Keratinocyte (primary cell): ENCODE data around the gene FBXL5. TPM values are rescaled to one million over a fixed set of nuclear protein-coding genes. Genes with fewer than 3 reads are reported as not detected.

Source experiments
- DNase-seq: peaks from one replicate; pipeline ENCODE4 v3.0.0-alpha.2; 2011; ENCODE audit warnings: low read depth, missing footprints, low spot score
- FAIRE-seq: peaks from 2 replicates; lab custom pipeline; 2011; peaks lifted over from hg19 to GRCh38; lab: Jason Lieb, UNC
- H2AFZ ChIP-seq: 2 replicates; pipeline ENCODE4 v1.6.0; 2012; ENCODE audit warnings: low read length, control low read depth, inconsistent platforms; ENCODE audit not compliant: control insufficient read depth
- H3K27ac ChIP-seq: 2 replicates; pipeline ENCODE4 v1.5.1; 2011; ENCODE audit warnings: low read length; ENCODE audit not compliant: control insufficient read depth, insufficient read depth
- H3K27me3 ChIP-seq: 3 replicates; pipeline ENCODE4 v1.6.0; 2011; ENCODE audit warnings: low read length; ENCODE audit not compliant: control insufficient read depth, insufficient read depth; ENCODE audit errors: extremely low read depth
- H3K36me3 ChIP-seq, 2 experiments: 2 replicates in 1 of 2; 3 replicates in 1 of 2; pipeline ENCODE4 v1.5.1; 2011; ENCODE audit warnings: low read length in 2 of 2, mild to moderate bottlenecking in 1 of 2; ENCODE audit not compliant: control insufficient read depth in 2 of 2, insufficient read depth in 2 of 2; ENCODE audit errors: extremely low read depth in 1 of 2
- H3K4me1 ChIP-seq: 3 replicates; pipeline ENCODE4 v1.5.1; 2011; ENCODE audit warnings: low read length; ENCODE audit not compliant: control insufficient read depth, insufficient read depth; ENCODE audit errors: extremely low read depth
- H3K4me2 ChIP-seq: 3 replicates; pipeline ENCODE4 v1.6.0; 2011; ENCODE audit warnings: low read depth, low read length; ENCODE audit not compliant: control insufficient read depth, insufficient read depth; ENCODE audit errors: extremely low read depth
- H3K4me3 ChIP-seq, 3 experiments: fragments of 200-600 bp in 1 of 3; sonication (generic) in 1 of 3; 2 replicates in 2 of 3; 3 replicates in 1 of 3; pipeline ENCODE4 v1.5.1; 2011 to 2016; ENCODE audit warnings: low read length in 3 of 3, mild to moderate bottlenecking in 3 of 3, control low read depth in 2 of 3, inconsistent platforms in 1 of 3, low read depth in 1 of 3, mixed read lengths in 1 of 3, mixed run types in 1 of 3, moderate library complexity in 1 of 3; ENCODE audit not compliant: control insufficient read depth in 2 of 3, insufficient read depth in 2 of 3; ENCODE audit errors: extremely low read depth in 1 of 3
- H3K79me2 ChIP-seq: 2 replicates; pipeline ENCODE4 v1.6.0; 2012; ENCODE audit warnings: low read length; ENCODE audit not compliant: control insufficient read depth, insufficient read depth
- H3K9ac ChIP-seq: 3 replicates; pipeline ENCODE4 v1.6.0; 2011; ENCODE audit warnings: low read length; ENCODE audit not compliant: control insufficient read depth, insufficient read depth; ENCODE audit errors: extremely low read depth
- H3K9me1 ChIP-seq: 3 replicates; pipeline ENCODE4 v1.6.0; 2011; ENCODE audit warnings: low read length; ENCODE audit not compliant: control insufficient read depth, insufficient read depth; ENCODE audit errors: extremely low read depth
- H3K9me3 ChIP-seq: 2 replicates; pipeline ENCODE4 v1.5.1; 2012; ENCODE audit warnings: low read depth, low read length; ENCODE audit not compliant: control insufficient read depth
- H4K20me1 ChIP-seq: 3 replicates; pipeline ENCODE4 v1.6.0; 2011; ENCODE audit warnings: low read length; ENCODE audit not compliant: control insufficient read depth, insufficient read depth; ENCODE audit errors: extremely low read depth
- EZH2 ChIP-seq: IDR thresholded peaks from one replicate; pipeline ENCODE4 v1.6.1; 2012; ENCODE audit warnings: inconsistent platforms, mild to moderate bottlenecking, low read length, moderate library complexity
- dilution Hi-C: fragments of 300-500 bp; cut with MboI; formaldehyde crosslinking; loops from one replicate; pipeline ENCODE4 v1.7.0; 2020; ENCODE audit warnings: low sequenced_read_pairs; ENCODE audit not compliant: extremely low pct_ligation_motif_present
- polyA plus RNA-seq, 5 experiments: library from polyadenylated mRNA; depleted of rRNA in 3 of 5; stranded (reverse) in 3 of 5; stranded (forward) in 1 of 5; unstranded in 1 of 5; fragments of >200 nt; gene quantifications; 1 replicate in 1 of 5; 2 replicates in 3 of 5; 3 replicates in 1 of 5; pipeline versions ENCODE4 v1.2.1 to v1.2.3, GENCODE V29; 2011 to 2012; ENCODE audit warnings: missing spikeins in 2 of 5, low read depth in 1 of 5, low replicate concordance in 1 of 5
- TF ChIP-seq, protein P1 (sequence below), 3 experiments: IDR thresholded peaks in 1 of 3; conservative IDR thresholded peaks in 1 of 3; optimal IDR thresholded peaks in 1 of 3; 2 replicates in 2 of 3; 3 replicates in 1 of 3; pipeline versions ENCODE3 to v1.5.1; 2011; ENCODE audit warnings: low read length in 3 of 3, mild to moderate bottlenecking in 3 of 3, moderate library complexity in 2 of 3, control low read depth in 1 of 3, inconsistent platforms in 1 of 3; ENCODE audit not compliant: insufficient read depth in 2 of 3; ENCODE audit errors: extremely low read depth in 1 of 3

FBXL5 gene
- polyA plus RNA-seq, 1 donor (not counting 4 experiments of a cell fraction or from before 2014, with no cell fraction given), result 63.1 TPM

DNA sequence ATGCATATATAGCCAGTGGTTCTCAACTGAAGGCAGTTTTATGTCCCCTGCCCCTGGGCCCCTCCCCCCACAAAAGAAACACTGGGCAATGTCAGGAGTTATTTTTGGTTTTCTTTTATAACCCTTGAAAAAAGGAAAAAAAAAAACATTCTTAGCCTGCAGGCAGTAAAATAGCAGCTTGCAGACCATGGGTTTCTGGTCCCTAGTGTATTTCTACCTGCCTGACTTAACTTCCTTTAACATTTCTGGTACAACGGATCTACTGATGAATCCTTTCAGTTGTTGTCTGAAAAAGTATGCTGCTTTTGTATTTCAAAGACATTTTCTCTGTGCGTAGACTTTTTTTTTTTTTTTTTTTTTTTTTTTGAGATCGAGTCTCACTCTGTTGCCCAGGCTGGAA, 15.4 kb upstream of the FBXL5 start:
- H4K20me1 ChIP-seq, result no peaks in the 10 kb centered on the region
- peaks cover 62% of the 10 kb centered on the region for H3K79me2 ChIP-seq
- peaks cover 0 to 24% of the 10 kb centered on the region in 2 experiments for H3K36me3 ChIP-seq
- H3K9ac ChIP-seq, result no peak overlapping the region
- dilution Hi-C loops, result no loop called here
- no peaks in the 10 kb centered on the region for H3K9me3 ChIP-seq
- H3K9me1 ChIP-seq, result no peaks in the 10 kb centered on the region
- H3K4me1 ChIP-seq, result peaks cover 29% of the 10 kb centered on the region
- H3K27me3 ChIP-seq, result no peaks in the 10 kb centered on the region
- no peak overlapping the region for H3K4me3 ChIP-seq
- FAIRE-seq (no peak), DNase-seq (no peak)
- TF ChIP-seq EZH2, result no peak
- TF ChIP-seq, protein P1, sequence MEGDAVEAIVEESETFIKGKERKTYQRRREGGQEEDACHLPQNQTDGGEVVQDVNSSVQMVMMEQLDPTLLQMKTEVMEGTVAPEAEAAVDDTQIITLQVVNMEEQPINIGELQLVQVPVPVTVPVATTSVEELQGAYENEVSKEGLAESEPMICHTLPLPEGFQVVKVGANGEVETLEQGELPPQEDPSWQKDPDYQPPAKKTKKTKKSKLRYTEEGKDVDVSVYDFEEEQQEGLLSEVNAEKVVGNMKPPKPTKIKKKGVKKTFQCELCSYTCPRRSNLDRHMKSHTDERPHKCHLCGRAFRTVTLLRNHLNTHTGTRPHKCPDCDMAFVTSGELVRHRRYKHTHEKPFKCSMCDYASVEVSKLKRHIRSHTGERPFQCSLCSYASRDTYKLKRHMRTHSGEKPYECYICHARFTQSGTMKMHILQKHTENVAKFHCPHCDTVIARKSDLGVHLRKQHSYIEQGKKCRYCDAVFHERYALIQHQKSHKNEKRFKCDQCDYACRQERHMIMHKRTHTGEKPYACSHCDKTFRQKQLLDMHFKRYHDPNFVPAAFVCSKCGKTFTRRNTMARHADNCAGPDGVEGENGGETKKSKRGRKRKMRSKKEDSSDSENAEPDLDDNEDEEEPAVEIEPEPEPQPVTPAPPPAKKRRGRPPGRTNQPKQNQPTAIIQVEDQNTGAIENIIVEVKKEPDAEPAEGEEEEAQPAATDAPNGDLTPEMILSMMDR (optimal IDR thresholded peaks at IDR 0.05 in 1 of 3, IDR thresholded peaks at IDR 0.05 in 1 of 3, conservative IDR thresholded peaks at IDR 0.05 in 1 of 3; ENCODE audit: extremely low read depth in 1 of 3, insufficient read depth in 2 of 3, low read length in 3 of 3), result no peak
- no peak overlapping the region for H3K4me2 ChIP-seq
- H2AFZ ChIP-seq, result no peak overlapping the region
- H3K27ac ChIP-seq, result no peak overlapping the region

DNA sequence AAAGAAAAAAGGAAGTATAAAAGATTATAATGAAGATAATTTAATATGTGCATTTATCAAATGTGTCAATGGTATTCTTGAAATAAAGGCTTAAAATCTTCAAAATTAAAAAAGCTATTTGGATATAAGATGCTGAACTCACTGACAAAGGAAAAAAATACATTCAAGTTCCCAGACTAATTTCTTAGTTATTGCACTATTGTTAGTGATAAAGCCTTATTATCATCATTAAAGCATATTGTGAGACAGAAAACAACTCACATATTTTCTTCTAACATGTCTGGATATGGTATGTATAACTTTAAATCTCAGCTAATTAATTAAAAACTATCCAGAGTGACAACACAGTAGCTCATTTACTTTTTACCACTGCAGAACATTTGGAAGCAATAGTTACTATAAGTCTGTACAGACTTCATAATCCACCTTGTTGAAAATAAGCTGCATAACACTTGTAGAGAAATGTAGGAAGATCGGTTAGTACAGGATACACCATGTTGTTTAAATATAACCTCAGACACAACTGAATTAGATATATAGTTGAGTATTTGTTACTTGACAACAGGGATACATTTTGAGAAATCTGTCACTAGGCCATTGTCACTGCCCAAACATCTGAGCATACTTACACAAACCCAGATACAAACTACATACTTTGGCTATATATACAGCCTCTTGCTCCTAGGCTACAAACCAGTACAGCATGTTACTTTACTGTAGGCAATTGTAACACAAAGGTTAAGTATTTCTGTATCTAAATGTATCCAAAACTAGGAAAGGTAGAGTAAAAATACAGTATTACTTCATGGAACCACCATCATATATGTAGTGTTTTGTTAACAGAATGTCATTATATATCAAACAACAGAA, 13.6 kb upstream of the FBXL5 start:
- no peak for TF ChIP-seq EZH2
- TF ChIP-seq, protein P1 (optimal IDR thresholded peaks at IDR 0.05 in 1 of 3, IDR thresholded peaks at IDR 0.05 in 1 of 3, conservative IDR thresholded peaks at IDR 0.05 in 1 of 3; ENCODE audit: extremely low read depth in 1 of 3, insufficient read depth in 2 of 3, low read length in 3 of 3), result no peak
- H3K79me2 ChIP-seq, result peaks cover 44% of the 10 kb centered on the region
- H3K4me1 ChIP-seq, result peaks cover 36% of the 10 kb centered on the region
- no peak overlapping the region for H3K9ac ChIP-seq
- no peaks in the 10 kb centered on the region for H4K20me1 ChIP-seq
- no peak overlapping the region for H3K4me2 ChIP-seq
- no peaks in the 10 kb centered on the region for H3K9me3 ChIP-seq
- DNase-seq (no peak), FAIRE-seq (peak; percentile 72)
- H3K36me3 ChIP-seq, result peaks cover 0 to 24% of the 10 kb centered on the region in 2 experiments
- no peaks in the 10 kb centered on the region for H3K27me3 ChIP-seq
- H2AFZ ChIP-seq, result peak overlapping the region; percentile 23
- dilution Hi-C loops, result no loop called here
- H3K4me3 ChIP-seq, result no peak overlapping the region
- no peak overlapping the region for H3K27ac ChIP-seq
- no peaks in the 10 kb centered on the region for H3K9me1 ChIP-seq
